HG02981 (cell line): ENCODE data around the gene PALLD.
"Not testable (repeated sequence)": the region's sequence is repeated elsewhere in the genome, so short reads cannot be mapped to it uniquely, and the experiment has no call there.

Experiments
- ATAC-seq: cut with Tn5 transposase; IDR thresholded peaks from one replicate; pipeline ENCODE4 v1.9.1; 2021; ENCODE audit warnings: mild to moderate bottlenecking, moderate library complexity; ENCODE audit not compliant: unreplicated experiment

PALLD gene

DNA sequence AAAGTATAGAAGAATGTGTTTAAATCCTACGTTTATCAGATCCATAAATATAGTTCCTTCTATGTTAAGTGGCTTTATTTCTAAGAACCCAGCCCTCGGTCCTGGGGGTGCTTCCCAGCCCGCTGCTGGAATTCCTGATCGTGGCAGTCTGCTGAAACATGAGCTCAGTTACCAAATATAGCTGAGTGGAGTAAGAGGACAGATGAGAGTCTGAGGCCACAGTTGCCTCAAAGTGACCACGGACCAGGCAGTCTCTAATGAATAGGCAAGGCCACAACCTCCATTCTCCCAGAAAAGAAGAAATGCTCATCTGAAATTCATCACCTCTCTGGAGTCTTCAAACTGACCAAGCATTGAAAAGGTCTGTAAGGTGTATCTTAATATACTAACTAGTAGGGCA is at the start of gene PALLD:
Gene PALLD, plus strand, starts transcription at position 219 of the 400 bp plus-strand sequence.
- ATAC-seq, result no peak

DNA sequence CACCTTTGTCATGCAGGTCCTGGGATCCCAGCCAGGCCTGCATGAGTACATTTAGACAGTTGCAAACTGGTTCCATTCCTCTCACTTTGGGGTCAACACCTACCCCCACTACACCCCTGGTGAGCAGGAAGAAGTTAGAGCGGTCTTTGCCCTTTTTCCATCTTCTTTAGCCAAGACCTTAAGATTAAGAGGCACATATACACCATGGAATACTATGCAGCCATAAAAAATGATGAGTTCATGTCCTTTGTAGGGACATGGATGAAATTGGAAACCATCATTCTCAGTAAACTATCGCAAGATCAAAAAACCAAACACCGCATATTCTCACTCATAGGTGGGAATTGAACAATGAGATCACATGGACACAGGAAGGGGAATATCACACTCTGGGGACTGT is 47.8 kb upstream of the PALLD start:
- ATAC-seq, result not testable (repeated sequence)

DNA sequence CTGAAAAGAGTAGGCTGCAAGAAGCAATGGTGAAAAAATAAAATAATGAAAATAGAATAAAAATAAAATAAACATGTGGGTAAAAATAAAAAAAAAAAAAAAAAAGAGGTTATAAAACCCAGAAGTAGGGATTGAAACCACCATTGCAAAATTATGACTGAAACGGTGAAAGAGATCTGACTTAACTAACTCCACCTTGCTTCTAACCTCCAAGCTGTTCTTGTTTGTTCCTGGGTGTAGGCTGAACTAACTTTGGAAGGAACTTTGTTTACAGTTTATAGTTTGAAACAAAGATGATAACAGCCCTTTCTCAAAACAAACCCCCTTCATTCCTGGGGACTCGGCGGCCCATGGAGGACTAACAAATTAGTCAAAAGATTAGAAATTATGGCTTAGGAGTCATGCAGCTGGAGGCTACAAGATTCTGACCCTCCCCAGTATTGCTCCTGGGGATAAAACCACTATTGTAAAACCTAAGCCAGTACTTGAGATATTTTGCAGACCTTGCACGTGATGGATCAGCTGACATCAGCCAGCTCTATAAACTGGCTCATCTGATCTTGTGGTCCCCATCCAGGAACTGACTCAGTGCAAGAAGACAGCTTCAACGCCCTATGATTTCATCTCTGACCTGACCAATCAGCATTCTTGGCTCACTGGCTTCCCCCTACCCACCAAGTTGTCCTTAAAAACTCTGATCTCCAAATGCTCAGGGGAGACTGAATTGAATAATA is 47.0 kb upstream of the PALLD start:
- ATAC-seq, result no peak

DNA sequence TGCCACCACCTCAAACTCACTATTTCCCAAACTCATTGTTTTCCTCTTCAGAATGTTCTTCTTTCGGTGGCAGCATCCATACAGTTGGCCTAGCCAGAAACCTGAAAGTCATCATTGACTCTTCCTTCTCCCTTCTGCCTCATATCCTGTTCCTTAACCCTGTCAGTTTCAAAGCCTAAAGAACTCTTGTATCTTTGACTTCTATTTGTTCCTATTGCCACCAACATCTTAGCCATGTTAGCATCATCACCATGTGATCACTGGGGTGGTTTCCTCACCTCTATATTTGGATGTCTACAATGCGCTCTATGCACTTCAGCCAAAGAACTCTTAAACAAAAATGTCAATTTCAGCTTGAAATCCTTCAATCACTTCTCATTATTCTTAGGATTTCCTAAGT is 45.5 kb upstream of the PALLD start:
- no peak for ATAC-seq

DNA sequence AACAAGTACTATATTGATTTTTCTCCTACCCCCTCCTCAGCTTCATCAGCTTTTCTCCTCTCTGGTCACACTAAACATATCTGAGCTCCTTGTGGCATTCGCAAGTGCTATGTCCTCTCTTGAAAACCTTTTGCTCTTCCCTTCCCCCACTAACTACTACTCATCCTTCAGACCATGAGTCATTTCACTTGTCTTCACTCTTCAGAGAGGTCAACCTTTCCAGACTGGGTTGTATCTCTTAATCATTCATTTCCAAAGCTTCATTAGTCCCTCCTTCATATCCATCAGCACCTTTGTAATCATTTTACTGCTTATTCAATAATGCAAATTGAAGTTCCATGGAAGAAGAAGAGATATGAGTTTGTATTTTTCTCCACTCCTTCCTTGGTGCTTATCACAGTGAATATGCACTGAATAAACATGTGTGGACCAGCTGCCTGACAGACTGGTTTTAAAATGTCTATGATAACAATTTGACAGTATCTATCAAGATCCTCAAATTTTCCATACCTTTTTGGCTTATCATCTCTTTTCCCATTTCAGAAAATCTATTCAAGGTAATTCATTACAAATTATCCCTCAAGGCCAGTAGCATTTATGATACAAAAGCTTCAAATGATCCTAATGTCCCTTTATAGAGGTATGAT is 45.0 kb upstream of the PALLD start:
- ATAC-seq, result peak; percentile 94

DNA sequence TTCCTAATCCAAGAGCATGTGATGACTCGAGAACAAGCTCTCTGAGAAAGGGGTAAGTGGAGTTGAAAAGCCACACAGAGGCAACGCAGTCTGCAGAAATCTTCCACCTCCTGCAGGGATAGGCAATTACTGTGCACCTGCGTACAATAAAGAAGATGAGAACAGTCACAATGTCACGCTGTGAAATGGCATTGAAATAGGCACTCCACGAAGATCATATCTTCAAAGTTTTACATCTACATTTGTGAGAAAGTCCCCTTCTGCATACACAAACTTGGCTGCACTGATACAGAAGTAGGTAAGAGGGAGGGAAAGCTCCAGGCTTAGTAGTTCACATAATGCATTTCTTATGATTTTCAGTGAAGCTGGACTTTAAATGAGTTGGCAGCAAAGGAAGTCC is 43.7 kb upstream of the PALLD start:
- no peak for ATAC-seq

DNA sequence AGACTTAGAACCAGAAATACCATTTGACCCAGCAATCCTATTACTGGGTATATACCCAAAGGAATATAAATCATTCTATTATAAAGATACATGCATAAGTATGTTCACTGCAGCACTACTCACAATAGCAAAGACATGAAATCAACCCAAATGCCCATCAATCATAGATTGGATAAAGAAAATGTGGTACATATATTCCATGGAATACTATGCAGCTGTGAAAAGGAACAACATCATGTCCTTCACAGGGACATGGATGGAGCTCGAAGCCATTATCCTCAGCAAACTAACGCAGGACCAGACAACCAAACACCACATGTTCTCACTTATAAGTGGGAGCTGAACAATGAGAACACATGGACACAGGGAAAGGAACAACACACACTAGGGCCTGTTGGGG is 38.6 kb upstream of the PALLD start:
- not testable (repeated sequence) for ATAC-seq

DNA sequence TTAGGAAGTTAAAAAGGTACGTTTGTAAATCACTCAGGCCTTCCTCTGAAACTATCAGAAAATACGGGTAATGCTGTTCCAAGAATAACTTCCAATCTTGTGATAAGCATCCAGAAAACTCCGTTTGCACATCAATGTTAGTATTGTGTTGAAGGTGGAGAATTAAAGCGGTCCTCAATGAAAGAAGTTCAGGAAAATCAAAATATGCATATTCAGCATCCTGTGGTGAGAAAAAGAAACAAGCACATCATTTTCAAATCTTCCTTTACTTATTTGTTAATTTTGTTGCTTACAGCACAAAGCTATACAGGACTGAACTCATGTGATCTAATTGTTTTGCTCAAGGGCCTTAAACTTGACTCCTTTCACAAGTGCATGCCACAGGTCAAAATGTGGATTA is 35.0 kb upstream of the PALLD start:
- ATAC-seq, result no peak

DNA sequence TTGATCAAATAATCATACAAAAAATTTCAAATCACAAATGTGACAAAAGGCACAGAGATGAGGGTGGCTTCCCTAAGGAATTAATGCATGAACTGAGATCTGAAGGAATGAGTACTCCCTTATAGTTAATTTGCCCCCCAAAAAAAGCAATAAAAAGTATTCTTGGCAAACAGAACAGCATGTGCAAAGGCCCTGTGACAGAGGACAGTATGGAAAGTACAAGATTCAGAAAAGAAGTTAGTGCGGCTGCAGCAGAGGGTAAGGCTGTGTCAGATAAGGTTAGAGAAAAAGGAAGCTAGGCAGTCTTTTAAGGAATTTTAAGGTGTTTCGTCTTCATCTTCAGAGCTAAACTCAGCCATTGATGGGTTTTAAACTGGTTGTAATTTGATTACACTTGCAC is 23.9 kb upstream of the PALLD start:
- ATAC-seq, result no peak

DNA sequence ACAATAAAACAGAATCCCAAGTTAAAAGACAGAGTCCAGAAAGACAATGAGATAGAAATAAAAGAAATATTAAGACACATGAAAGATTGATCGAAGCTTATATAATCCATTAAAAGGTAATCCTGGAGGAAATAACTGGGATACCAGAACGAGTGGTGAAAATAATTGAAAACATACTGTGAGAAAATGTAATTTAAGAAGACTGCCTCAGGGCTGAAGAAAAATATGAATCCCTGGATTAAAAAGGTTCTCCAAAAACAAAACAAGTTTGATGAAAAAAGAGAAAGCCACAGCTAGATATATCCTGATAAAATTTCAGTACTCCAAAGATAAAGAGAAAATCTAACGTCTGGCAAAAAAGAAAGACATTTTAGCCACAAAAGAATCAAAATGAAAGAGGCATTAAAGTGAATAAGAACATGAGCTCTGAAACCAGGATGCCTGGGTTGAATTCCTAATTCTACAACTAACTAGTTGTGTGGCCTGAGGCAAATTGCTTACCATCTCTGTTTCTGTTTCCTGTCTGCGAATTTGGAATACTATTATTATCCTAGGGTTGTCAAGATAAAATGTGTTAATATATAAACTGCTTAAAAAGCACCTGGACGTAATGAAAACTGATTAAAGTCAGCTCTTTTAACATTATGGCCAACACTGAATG is 22.1 kb upstream of the PALLD start:
- ATAC-seq, result no peak

DNA sequence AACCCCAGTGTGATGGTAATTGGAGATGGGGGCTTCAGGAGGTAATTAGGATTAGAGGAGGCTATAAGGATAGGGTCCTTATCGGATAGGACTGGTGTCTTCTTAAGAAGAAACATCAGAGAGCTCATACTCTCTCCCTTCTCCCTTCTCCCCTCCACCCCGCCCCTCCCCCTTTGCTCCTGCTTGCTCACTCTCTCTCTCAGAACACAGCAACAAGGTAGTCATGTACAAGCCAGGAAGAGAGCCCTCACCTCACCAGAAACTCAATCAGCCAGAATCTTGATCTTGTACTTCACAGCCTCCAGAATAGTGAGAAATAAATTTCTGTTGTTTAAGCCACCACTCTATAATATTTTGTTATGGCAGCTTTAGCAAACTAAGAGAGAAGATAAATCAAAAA is 21.1 kb upstream of the PALLD start:
- no peak for ATAC-seq

DNA sequence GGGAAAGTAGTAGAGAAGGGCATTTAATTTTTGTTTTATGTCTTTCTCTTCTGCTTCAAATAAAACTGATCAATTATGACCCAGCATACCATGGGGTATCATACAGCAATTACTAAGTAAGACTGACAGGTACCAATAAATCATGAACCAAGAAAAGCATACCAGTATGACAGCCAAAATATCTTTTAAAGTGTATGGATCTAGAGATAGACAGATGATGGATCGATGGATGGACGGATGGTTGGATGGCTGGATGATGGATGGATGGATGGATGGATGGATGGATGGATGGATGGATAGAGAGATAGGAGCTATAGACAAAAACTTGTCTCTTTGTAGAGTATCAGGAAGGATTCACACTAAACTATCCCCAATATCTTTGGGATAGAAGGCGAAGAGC is 18.0 kb upstream of the PALLD start:
- ATAC-seq, result no peak

DNA sequence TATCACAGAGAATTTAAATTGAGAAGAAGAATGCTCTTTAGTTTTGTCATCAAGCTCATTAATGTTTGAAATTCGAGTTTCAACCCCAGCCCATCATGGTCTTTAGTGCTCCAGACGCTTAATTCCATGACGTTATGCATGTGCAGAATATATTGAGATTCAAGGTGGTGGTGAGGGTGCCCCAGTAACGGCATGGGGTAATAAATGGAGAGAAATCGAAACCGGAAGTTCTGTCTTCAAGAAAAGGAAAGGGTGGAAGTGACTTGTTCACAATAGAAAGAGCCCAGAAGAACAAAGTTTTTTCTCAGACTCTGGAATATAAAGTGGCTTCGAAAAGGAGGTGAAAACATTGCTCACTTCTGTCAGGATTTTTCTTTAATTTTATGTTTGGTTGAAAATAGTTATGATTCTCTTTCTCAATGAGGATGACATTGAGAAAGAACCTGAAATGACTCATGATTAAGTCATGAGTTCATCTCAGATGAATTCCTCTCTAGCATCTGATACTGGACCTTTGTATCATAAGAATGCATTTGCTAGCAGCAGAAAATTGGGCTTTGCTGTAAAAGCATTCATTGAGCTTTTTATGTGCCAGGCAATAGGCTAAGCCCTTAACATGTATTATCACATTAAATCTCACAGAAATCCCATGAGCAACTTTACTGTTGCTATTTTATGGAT is 15.8 kb upstream of the PALLD start:
- ATAC-seq, result peak; percentile 38

DNA sequence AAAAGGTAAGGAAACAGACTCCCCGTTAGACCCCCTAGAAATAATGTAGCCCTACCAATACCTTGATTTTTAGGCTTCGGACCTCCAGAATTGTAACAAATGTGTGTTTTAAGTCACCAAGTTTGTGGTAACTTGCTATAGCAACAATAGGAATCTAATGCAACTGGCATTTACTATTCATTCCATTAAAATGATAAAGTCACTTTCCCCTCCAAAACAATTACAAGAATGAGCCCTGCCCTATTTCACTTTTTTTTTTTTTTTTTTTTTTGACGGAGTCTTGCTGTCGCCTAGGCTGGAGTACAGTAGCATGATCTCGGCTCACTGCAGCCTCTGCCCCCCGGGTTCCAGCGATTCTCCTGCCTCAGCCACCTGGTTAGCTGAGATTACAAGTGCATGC is 13.0 kb upstream of the PALLD start:
- no peak for ATAC-seq

DNA sequence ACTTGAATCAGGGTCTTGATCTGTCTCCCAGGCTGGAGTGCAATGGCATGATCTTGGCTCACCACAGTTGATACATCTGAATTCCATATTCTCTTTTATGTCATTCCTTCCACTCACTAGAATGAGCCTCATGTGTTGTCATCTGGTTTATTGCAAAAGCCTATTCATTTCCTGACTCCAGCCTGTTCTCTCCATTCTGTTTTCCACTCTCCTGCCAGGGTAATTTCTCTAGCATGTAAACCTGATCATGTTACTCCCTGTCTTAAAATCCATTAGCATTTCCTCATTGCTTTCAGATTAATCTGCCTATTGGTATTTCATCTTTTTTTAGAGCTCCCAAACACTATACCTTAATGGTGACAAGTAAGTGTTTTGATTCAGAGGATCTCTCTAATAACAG is 12.2 kb upstream of the PALLD start:
- ATAC-seq, result no peak

DNA sequence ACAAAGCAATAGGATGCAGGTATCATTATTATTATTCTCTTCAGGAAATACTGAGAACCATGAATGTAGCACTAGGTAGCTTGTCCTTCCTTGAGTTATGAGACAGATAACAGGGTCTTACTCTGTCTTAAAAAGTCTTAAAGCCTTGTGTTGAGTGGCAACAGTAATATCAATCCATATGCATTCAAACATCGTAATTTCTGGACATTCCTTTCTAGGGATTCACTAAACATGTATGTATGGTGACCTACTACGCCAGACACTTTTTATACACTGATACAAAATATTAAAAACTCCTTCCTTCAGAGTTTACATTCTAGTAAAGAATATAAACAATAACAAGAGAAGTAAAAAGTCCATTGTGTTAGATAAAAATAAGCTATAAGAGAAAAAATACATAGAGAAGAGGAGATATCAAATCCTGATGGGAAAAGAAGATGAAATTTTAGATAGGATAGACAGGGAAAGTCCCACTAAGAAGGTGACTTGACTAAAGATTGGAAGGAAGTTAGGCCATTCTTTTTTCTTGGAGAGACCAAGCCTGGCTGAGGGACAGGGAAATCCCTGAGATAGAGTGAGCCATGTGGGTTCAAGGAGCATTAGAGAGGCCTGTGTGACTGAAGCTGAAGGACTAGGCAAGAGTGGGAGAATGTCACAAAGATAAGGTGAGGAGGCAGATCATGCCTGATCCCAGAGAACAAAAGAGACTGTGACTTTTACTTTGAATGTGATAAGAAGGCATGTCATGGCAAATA is 11.5 kb upstream of the PALLD start:
- no peak for ATAC-seq

DNA sequence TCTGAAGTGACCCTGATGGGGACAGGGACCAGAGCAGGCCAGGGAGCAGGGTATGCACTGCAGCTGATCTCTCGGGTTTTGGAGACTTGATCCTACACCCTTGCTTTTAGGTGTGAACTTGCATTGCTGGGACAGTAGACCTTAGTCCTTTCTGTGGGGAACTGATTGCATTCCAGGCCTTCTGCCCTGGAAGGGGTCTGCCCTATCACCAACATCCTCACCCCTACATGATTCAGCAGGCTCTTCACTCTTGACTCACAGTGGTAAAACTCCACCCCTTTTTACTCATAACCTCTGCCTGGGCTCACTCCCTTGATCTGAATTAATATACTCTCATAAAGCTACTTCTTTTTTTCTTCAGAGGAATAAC is 10.0 kb upstream of the PALLD start:
- no peak for ATAC-seq

DNA sequence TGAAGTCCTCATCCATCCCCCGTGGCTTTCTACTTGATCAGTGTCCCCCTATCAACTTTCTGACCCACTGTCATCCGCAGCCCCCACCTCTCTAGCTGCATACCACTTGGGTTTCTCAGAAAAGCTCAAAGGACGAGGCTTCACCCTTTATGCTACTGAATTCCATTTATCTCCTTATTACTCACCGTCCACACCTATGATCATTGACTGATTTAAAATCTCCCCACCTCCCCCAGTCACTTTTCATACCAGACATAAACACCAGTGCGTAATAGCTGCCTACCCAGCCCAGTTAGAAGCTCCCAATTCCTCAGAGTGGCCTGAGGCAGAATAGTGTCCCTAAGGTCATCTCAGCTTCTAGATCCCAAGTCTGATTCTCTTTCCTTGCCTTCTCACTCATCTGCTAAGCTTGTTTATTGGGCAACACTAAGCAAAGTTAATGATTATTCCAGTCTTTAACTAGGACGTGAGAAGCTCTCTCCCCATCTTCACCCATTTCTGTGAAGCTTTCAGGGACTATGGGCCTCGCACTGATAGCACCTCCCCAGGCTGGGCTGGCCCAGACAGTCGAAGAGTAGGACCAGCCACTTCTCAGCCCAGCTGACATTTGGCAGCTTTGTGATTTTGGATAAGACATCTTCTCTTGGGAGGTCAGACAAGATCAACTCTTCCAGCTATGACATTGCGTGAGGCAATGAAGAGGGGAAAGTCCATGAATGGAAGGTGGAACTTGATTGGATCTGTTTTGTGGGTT is 9.4 kb upstream of the PALLD start:
- ATAC-seq, result no peak

DNA sequence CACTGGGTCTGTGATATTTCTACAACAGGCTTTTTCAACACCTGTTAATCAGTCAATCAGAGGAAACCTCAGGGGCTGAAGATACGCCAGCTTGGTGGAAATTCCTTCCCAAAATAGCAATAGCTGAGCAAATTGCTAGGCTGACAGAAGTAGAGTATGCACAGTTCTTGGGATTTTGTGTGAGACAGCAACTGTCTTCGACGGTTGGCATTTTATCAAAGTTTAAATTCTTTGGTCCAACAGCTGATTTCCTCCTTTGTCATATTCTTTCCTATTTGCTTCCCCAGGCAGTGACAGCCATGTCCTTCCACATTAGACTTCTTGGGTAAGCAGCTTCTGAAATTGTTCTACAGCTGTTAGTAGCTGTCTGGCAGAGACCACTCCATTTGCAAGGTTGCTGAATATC is 8.0 kb upstream of the PALLD start:
- ATAC-seq, result no peak

DNA sequence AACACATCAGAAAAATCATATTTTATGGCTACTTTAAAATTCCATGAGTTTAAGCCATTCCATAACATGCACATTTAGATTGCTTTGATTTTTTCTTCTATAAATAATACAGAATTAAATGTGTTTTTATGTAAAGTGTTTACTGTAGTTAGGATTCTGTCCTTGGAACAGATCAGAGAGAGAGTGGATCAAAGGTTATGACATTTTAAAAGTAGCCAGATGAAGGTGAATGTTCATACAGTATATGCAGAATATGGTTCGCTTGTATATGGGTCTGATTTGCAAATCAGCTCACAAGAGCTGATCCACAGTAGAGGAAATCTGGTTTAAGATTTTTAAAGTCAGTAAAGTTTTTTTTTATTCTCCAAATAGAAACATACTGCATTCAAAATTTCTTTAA is 7.2 kb upstream of the PALLD start:
- ATAC-seq, result no peak
